IMR-90 (cell line): ENCODE measurements around the gene FAM32A. TPM values are rescaled to one million over a fixed set of nuclear protein-coding genes. Genes with fewer than 3 reads are reported as not detected.

Experiments used
- ATAC-seq: fragments of 200-7000 bp; cut with Tn5 transposase; 2 replicates; pipeline ENCODE4 v1.9.1; 2020; ENCODE audit warnings: low read depth, mild to moderate bottlenecking, moderate library complexity
- BruUV-seq: library from RNA; stranded (reverse); fragments of 400-500 nt; replicated peaks from 2 replicates; lab custom pipeline; 2021; lab: Mats Ljungman, UMichigan
- CTCF ChIA-PET: fragments of 300-600 bp; formaldehyde crosslinking; extraction: SDS; loops from one replicate; lab custom pipeline; 2021; ENCODE audit warnings: antibody characterized with exemption; lab: Yijun Ruan, JAX
- POLR2A ChIA-PET: fragments of 300-600 bp; sonication (Branson Sonifier 250); formaldehyde crosslinking; loops from one replicate; lab custom pipeline; 2022; ENCODE audit warnings: antibody characterized with exemption; ENCODE audit not compliant: unreplicated experiment; lab: Charles Lee
- DNase-seq: peaks from one replicate; pipeline ENCODE4 v3.0.0; 2013
- H2AFZ ChIP-seq: replicated peaks from 2 replicates; pipeline ENCODE3; 2013; ENCODE audit warnings: low read length, mild to moderate bottlenecking; ENCODE audit not compliant: poor library complexity
- H2AK5ac ChIP-seq: 2 replicates; pipeline ENCODE4 v1.6.1; 2013; ENCODE audit warnings: low read depth, low read length, inconsistent platforms
- H2AK9ac ChIP-seq: replicated peaks from 2 replicates; pipeline ENCODE3; 2013; ENCODE audit warnings: mild to moderate bottlenecking, low read depth, low read length, moderate library complexity; ENCODE audit not compliant: poor library complexity
- H2BK120ac ChIP-seq: 2 replicates; pipeline ENCODE4 v1.6.1; 2013; ENCODE audit warnings: low read depth, low read length, inconsistent platforms
- H2BK15ac ChIP-seq: 3 replicates; pipeline ENCODE4 v1.6.1; 2013; ENCODE audit warnings: low read depth, low read length, inconsistent platforms
- H2BK20ac ChIP-seq: 2 replicates; pipeline ENCODE4 v1.6.1; 2013; ENCODE audit warnings: low read depth, mild to moderate bottlenecking, inconsistent platforms, low read length, moderate library complexity
- H2BK5ac ChIP-seq: 2 replicates; pipeline ENCODE4 v1.6.1; 2013; ENCODE audit warnings: mild to moderate bottlenecking, low read depth, low read length, inconsistent platforms; ENCODE audit not compliant: poor library complexity, severe bottlenecking
- H3K14ac ChIP-seq: replicated peaks from 2 replicates; pipeline ENCODE4 v1.6.1; 2013; ENCODE audit warnings: low read depth, low read length, inconsistent platforms
- H3K18ac ChIP-seq: 2 replicates; pipeline ENCODE4 v1.6.1; 2013; ENCODE audit warnings: low read depth, low read length, control low read depth
- H3K23ac ChIP-seq: 2 replicates; pipeline ENCODE4 v1.6.1; 2013; ENCODE audit warnings: low read depth, low read length, inconsistent platforms
- H3K27ac ChIP-seq: 2 replicates; pipeline ENCODE4 v1.5.1; 2013; ENCODE audit warnings: mild to moderate bottlenecking, control low read depth, low read length; ENCODE audit not compliant: insufficient read depth
- H3K27me3 ChIP-seq: 2 replicates; pipeline ENCODE4 v1.6.1; 2013; ENCODE audit warnings: low read length; ENCODE audit not compliant: control insufficient read depth, insufficient read depth
- H3K36me3 ChIP-seq: 2 replicates; pipeline ENCODE4 v1.6.1; 2013; ENCODE audit warnings: low read length, mixed read lengths; ENCODE audit not compliant: control insufficient read depth, insufficient read depth
- H3K4ac ChIP-seq: 2 replicates; pipeline ENCODE4 v1.6.1; 2013; ENCODE audit warnings: low read depth, low read length, inconsistent platforms
- H3K4me1 ChIP-seq: 2 replicates; pipeline ENCODE4 v1.6.1; 2013; ENCODE audit warnings: low read length, mixed read lengths; ENCODE audit not compliant: control insufficient read depth, insufficient read depth
- H3K4me2 ChIP-seq: 2 replicates; pipeline ENCODE4 v1.6.1; 2013; ENCODE audit warnings: low read depth, mild to moderate bottlenecking, control low read depth, low read length, moderate library complexity
- H3K4me3 ChIP-seq: 2 replicates; pipeline ENCODE4 v1.5.1; 2013; ENCODE audit warnings: low read depth, mild to moderate bottlenecking, control low read depth, low read length, moderate library complexity; ENCODE audit not compliant: insufficient read depth
- H3K56ac ChIP-seq: 2 replicates; pipeline ENCODE4 v1.6.1; 2013; ENCODE audit warnings: low read length, inconsistent platforms; ENCODE audit not compliant: insufficient read depth; ENCODE audit errors: extremely low read depth
- H3K79me1 ChIP-seq, 2 experiments: 2 replicates each; pipeline ENCODE4 v1.6.1; 2013; ENCODE audit warnings: low read length in 2 of 2, inconsistent platforms in 1 of 2, low read depth in 1 of 2
- H3K9ac ChIP-seq: 2 replicates; pipeline ENCODE4 v1.6.1; 2013; ENCODE audit warnings: low read depth, low read length, control low read depth
- H3K9me1 ChIP-seq: 2 replicates; pipeline ENCODE4 v1.6.1; 2013; ENCODE audit warnings: low read length, inconsistent platforms; ENCODE audit not compliant: insufficient read depth
- H3K9me3 ChIP-seq: 2 replicates; pipeline ENCODE4 v1.6.1; 2013; ENCODE audit warnings: low read length; ENCODE audit not compliant: control insufficient read depth, insufficient read depth
- H4K20me1 ChIP-seq: 2 replicates; pipeline ENCODE4 v1.6.1; 2013; ENCODE audit warnings: low read length, inconsistent platforms; ENCODE audit not compliant: insufficient read depth
- H4K5ac ChIP-seq: 2 replicates; pipeline ENCODE4 v1.6.1; 2013; ENCODE audit warnings: mild to moderate bottlenecking, low read depth, low read length, control low read depth
- H4K8ac ChIP-seq, 2 experiments: 2 replicates each; pipeline ENCODE4 v1.6.1; 2013; ENCODE audit warnings: low read depth in 2 of 2, low read length in 2 of 2, control low read depth in 1 of 2, inconsistent platforms in 1 of 2
- H4K91ac ChIP-seq: 2 replicates; pipeline ENCODE4 v1.6.1; 2013; ENCODE audit warnings: low read depth, low read length, inconsistent platforms; ENCODE audit not compliant: insufficient read depth
- CEBPB ChIP-seq: IDR thresholded peaks from 2 replicates; pipeline ENCODE4 v1.6.1; 2012; ENCODE audit warnings: low read depth, low read length, improper control_type of control experiment
- CHD1 ChIP-seq: IDR thresholded peaks from 2 replicates; pipeline ENCODE4 v1.6.1; 2012; ENCODE audit warnings: low read depth, low read length, improper control_type of control experiment
- FOS ChIP-seq: fragments of 150-350 bp; IDR thresholded peaks from 2 replicates; pipeline ENCODE4 v1.6.1; 2016; ENCODE audit warnings: low read depth, low read length
- MAFK ChIP-seq: IDR thresholded peaks from 2 replicates; pipeline ENCODE4 v1.6.1; 2012; ENCODE audit warnings: low read depth, low read length, improper control_type of control experiment
- POLR2A ChIP-seq: IDR thresholded peaks from 2 replicates; pipeline ENCODE4 v1.6.1; 2012; ENCODE audit warnings: mild to moderate bottlenecking, low read depth, low read length
- RCOR1 ChIP-seq: IDR thresholded peaks from 2 replicates; pipeline ENCODE4 v1.6.1; 2012; ENCODE audit warnings: mild to moderate bottlenecking, low read length, improper control_type of control experiment; ENCODE audit not compliant: insufficient replicate concordance
- RFX5 ChIP-seq: IDR thresholded peaks from 2 replicates; pipeline ENCODE4 v1.8.0; 2012; ENCODE audit warnings: low read depth, mild to moderate bottlenecking, low read length, moderate library complexity
- USF2 ChIP-seq: fragments of 150-350 bp; IDR thresholded peaks from 2 replicates; pipeline ENCODE4 v1.6.1; 2017; ENCODE audit warnings: mild to moderate bottlenecking, antibody characterized with exemption, low read length, low read depth
- WGBS, 2 experiments: methylation state at CpG; one replicate each; pipeline versions ENCODE4 v1.1.5 to v1.1.7; 2013; ENCODE audit warnings: missing lambda C conversion rate in 2 of 2; ENCODE audit not compliant: insufficient read length in 1 of 2; ENCODE audit errors: extremely low coverage in 2 of 2; 5-methylcytosine and 5-hydroxymethylcytosine counted together
- dilution Hi-C: fragments of 300-500 bp; cut with HindIII; formaldehyde crosslinking; loops from one replicate; pipeline ENCODE4 v1.14.3; 2018; ENCODE audit warnings: low sequenced_read_pairs; ENCODE audit not compliant: unreplicated experiment
- in situ Hi-C: fragments of 300-500 bp; cut with MboI; formaldehyde crosslinking; loops from 3 replicates; pipeline ENCODE4 v1.14.3; 2019; ENCODE audit warnings: low sequenced_read_pairs, inconsistent platforms, mixed read lengths
- intact Hi-C: fragments of 100-400 bp; cut with micrococcal nuclease; formaldehyde crosslinking; loops from 2 replicates; pipeline ENCODE4 v1.10.0; 2022
- polyA plus RNA-seq, 3 experiments: library from polyadenylated mRNA; depleted of rRNA; stranded (reverse); fragments of >200 nt; gene quantifications; 2 replicates each; pipeline ENCODE4 v1.2.3, GENCODE V29; 2012; ENCODE audit warnings: low replicate concordance in 1 of 3
- total RNA-seq: library from RNA; depleted of rRNA; stranded (reverse); fragments of >200 nt; gene quantifications from 2 replicates; pipeline ENCODE4 v1.2.3, GENCODE V29; 2012

Gene FAM32A
- total and polyA plus RNA-seq, 2 of the 4 experiments (the other 2 are of a cell fraction), result 99.5 to 130 TPM

- Histone ChIP-seq H3K9me3 (no peaks in the 10 kb centered on the region), H2BK120ac (no peak overlapping the region), H3K4me1 (no peaks in the 10 kb centered on the region), H3K36me3 (peaks cover 70% of the 10 kb centered on the region), H4K5ac (no peak overlapping the region), H3K9me1 (0 out of 2 replicates have a peak, but pooled peaks cover 3% of the 10 kb centered on the region), H3K14ac (no peak overlapping the region), H3K79me1 (peaks cover 48 to 63% of the 10 kb centered on the region in 2 experiments), H3K56ac (no peak overlapping the region), H3K4me3 (no peak overlapping the region), H4K8ac (no peak overlapping the region), H3K4ac (no peak overlapping the region), H3K4me2 (no peak overlapping the region), H3K27me3 (no peaks in the 10 kb centered on the region), H2AK9ac (peak overlapping the region; percentile 37), H3K27ac (no peak overlapping the region), H3K18ac (no peak overlapping the region), H2BK5ac (no peak overlapping the region), H3K9ac (no peak overlapping the region), H2AFZ (no peak overlapping the region), H4K20me1 (peaks cover 15% of the 10 kb centered on the region), H4K91ac (no peak overlapping the region), H2BK20ac (no peak overlapping the region), H3K23ac (no peak overlapping the region), H2AK5ac (no peak overlapping the region), H2BK15ac (no peak overlapping the region)
- TF ChIP-seq USF2 (no peak), MAFK (no peak), RCOR1 (no peak), CHD1 (no peak), RFX5 (no peak), CEBPB (no peak), POLR2A (no peak), FOS (no peak)
- ATAC-seq (no peak), DNase-seq (no peak)
- in situ Hi-C loops (no loop called here), dilution Hi-C loops (no loop called here), intact Hi-C loops (no loop called here)
- POLR2A ChIA-PET, result no interaction called here
- CTCF ChIA-PET, result no interaction called here
- WGBS, 2 experiments, result 100% methylated on average over 1 of the region's 12 CpGs; no CpG with 5 or more reads in 1 of the 2 experiments
- BruUV-seq, result no TSS peak
Measured at GRCh38 chr19:16207490-16208025, 22.3 kb downstream of the FAM32A start.
